Measurements from ENCODE around the gene ZRSR2.
"Not testable (repeated sequence)": the region's sequence is repeated elsewhere in the genome, so short reads cannot be mapped to it uniquely, and the experiment has no call there.

Gene ZRSR2

GRCh38 chrX:15820106-15821073, 30.1 kb downstream of the ZRSR2 start:
- H3K9me3 Mint-ChIP-seq: no peaks in the 10 kb centered on the region
- H3K27me3 Mint-ChIP-seq: no peaks in the 10 kb centered on the region
- ATAC-seq: no peak
- no peaks in the 10 kb centered on the region for H3K4me1 Mint-ChIP-seq
- H3K4me3 Mint-ChIP-seq: no peak overlapping the region
- H3K36me3 Mint-ChIP-seq: peaks cover 26% of the 10 kb centered on the region
- H3K27ac Mint-ChIP-seq: no peak overlapping the region

- no peaks in the 10 kb centered on the region for H3K27me3 Mint-ChIP-seq
- no peak overlapping the region for H3K4me3 Mint-ChIP-seq
- no peak overlapping the region for H3K27ac Mint-ChIP-seq
- H3K36me3 Mint-ChIP-seq: peaks cover 23% of the 10 kb centered on the region
- H3K9me3 Mint-ChIP-seq: no peaks in the 10 kb centered on the region
- no peaks in the 10 kb centered on the region for H3K4me1 Mint-ChIP-seq
- no peak for ATAC-seq
Observed at GRCh38 chrX:15822922-15823321, 32.6 kb downstream of the ZRSR2 start.

- H3K4me1 Mint-ChIP-seq: peaks cover 8% of the 10 kb centered on the region
- no peak overlapping the region for H3K4me3 Mint-ChIP-seq
- no peak overlapping the region for H3K27ac Mint-ChIP-seq
- no peaks in the 10 kb centered on the region for H3K27me3 Mint-ChIP-seq
- no peak for ATAC-seq
- no peaks in the 10 kb centered on the region for H3K9me3 Mint-ChIP-seq
- peaks cover 13% of the 10 kb centered on the region for H3K36me3 Mint-ChIP-seq
Observed at GRCh38 chrX:15825936-15826335, 35.7 kb downstream of the ZRSR2 start.

- H3K4me1 Mint-ChIP-seq: peaks cover 18% of the 10 kb centered on the region
- H3K9me3 Mint-ChIP-seq: no peaks in the 10 kb centered on the region
- H3K27ac Mint-ChIP-seq: peak overlapping the region; percentile 62
- H3K36me3 Mint-ChIP-seq: peaks cover 5% of the 10 kb centered on the region
- no peak overlapping the region for H3K4me3 Mint-ChIP-seq
- ATAC-seq: no peak
- H3K27me3 Mint-ChIP-seq: no peaks in the 10 kb centered on the region
Observed at GRCh38 chrX:15829217-15829616, 38.9 kb downstream of the ZRSR2 start.

GRCh38 chrX:15831347-15831746, 41.1 kb downstream of the ZRSR2 start:
- not testable (repeated sequence) for H3K27ac Mint-ChIP-seq, H3K9me3 Mint-ChIP-seq, H3K36me3 Mint-ChIP-seq, H3K4me3 Mint-ChIP-seq, ATAC-seq, H3K27me3 Mint-ChIP-seq
- H3K4me1 Mint-ChIP-seq: peaks cover 19% of the 10 kb centered on the region

- ATAC-seq: no peak
- H3K27ac Mint-ChIP-seq: peak overlapping the region; percentile 14
- H3K4me1 Mint-ChIP-seq: peaks cover 19% of the 10 kb centered on the region
- H3K9me3 Mint-ChIP-seq: no peaks in the 10 kb centered on the region
- no peak overlapping the region for H3K4me3 Mint-ChIP-seq
- H3K27me3 Mint-ChIP-seq: no peaks in the 10 kb centered on the region
- peaks cover 5% of the 10 kb centered on the region for H3K36me3 Mint-ChIP-seq
Observed at GRCh38 chrX:15834053-15834452, 43.8 kb downstream of the ZRSR2 start.

GRCh38 chrX:15834827-15835595, 44.7 kb downstream of the ZRSR2 start:
- H3K4me1 Mint-ChIP-seq: peaks cover 11% of the 10 kb centered on the region
- peaks cover 5% of the 10 kb centered on the region for H3K36me3 Mint-ChIP-seq
- ATAC-seq: no peak
- H3K27ac Mint-ChIP-seq: peak overlapping the region; percentile 14
- no peak overlapping the region for H3K4me3 Mint-ChIP-seq
- no peaks in the 10 kb centered on the region for H3K27me3 Mint-ChIP-seq
- H3K9me3 Mint-ChIP-seq: no peaks in the 10 kb centered on the region

GRCh38 chrX:15838017-15838416, 47.7 kb downstream of the ZRSR2 start:
- Mint-ChIP-seq H3K36me3 (peaks cover 10% of the 10 kb centered on the region), H3K9me3 (no peaks in the 10 kb centered on the region), H3K4me1 (peaks cover 9% of the 10 kb centered on the region), H3K27me3 (no peaks in the 10 kb centered on the region), H3K27ac (no peak overlapping the region), H3K4me3 (no peak overlapping the region)
- no peak for ATAC-seq

GRCh38 chrX:15841853-15842516, 51.7 kb downstream of the ZRSR2 start:
- Mint-ChIP-seq H3K27me3 (no peaks in the 10 kb centered on the region), H3K36me3 (peaks cover 13% of the 10 kb centered on the region), H3K4me3 (no peak overlapping the region), H3K27ac (no peak overlapping the region), H3K9me3 (no peaks in the 10 kb centered on the region), H3K4me1 (no peaks in the 10 kb centered on the region)
- ATAC-seq: no peak

GRCh38 chrX:15843960-15844359, 53.7 kb downstream of the ZRSR2 start:
- H3K27ac Mint-ChIP-seq: no peak overlapping the region
- H3K4me1 Mint-ChIP-seq: no peaks in the 10 kb centered on the region
- no peaks in the 10 kb centered on the region for H3K9me3 Mint-ChIP-seq
- no peaks in the 10 kb centered on the region for H3K27me3 Mint-ChIP-seq
- peaks cover 13% of the 10 kb centered on the region for H3K36me3 Mint-ChIP-seq
- no peak for ATAC-seq
- no peak overlapping the region for H3K4me3 Mint-ChIP-seq

GRCh38 chrX:15848576-15848975, 58.3 kb downstream of the ZRSR2 start:
- H3K27ac Mint-ChIP-seq: peak overlapping the region; percentile 24
- no peak for ATAC-seq

GRCh38 chrX:15849555-15849954, 59.3 kb downstream of the ZRSR2 start:
- peak overlapping the region; percentile 52 for H3K27ac Mint-ChIP-seq
- no peak for ATAC-seq
- no peaks in the 10 kb centered on the region for H3K27me3 Mint-ChIP-seq
- no peaks in the 10 kb centered on the region for H3K9me3 Mint-ChIP-seq
- peaks cover 29% of the 10 kb centered on the region for H3K36me3 Mint-ChIP-seq
- H3K4me1 Mint-ChIP-seq: peaks cover 28% of the 10 kb centered on the region
- no peak overlapping the region for H3K4me3 Mint-ChIP-seq

More at GRCh38 chrX:15848576-15848975, 58.3 kb downstream of the ZRSR2 start:
- H3K27me3 Mint-ChIP-seq: no peaks in the 10 kb centered on the region
- H3K4me3 Mint-ChIP-seq: no peak overlapping the region
- H3K9me3 Mint-ChIP-seq: no peaks in the 10 kb centered on the region
- peaks cover 29% of the 10 kb centered on the region for H3K36me3 Mint-ChIP-seq
- peaks cover 28% of the 10 kb centered on the region for H3K4me1 Mint-ChIP-seq

- peak overlapping the region; percentile 77 for H3K4me3 Mint-ChIP-seq
- no peaks in the 10 kb centered on the region for H3K27me3 Mint-ChIP-seq
- H3K9me3 Mint-ChIP-seq: no peaks in the 10 kb centered on the region
- peaks cover 22% of the 10 kb centered on the region for H3K36me3 Mint-ChIP-seq
- H3K4me1 Mint-ChIP-seq: peaks cover 28% of the 10 kb centered on the region
- peak overlapping the region; percentile 97 for H3K27ac Mint-ChIP-seq
- no peak for ATAC-seq
Observed at GRCh38 chrX:15853586-15854079, 63.3 kb downstream of the ZRSR2 start.

- H3K36me3 Mint-ChIP-seq: peaks cover 22% of the 10 kb centered on the region
- H3K9me3 Mint-ChIP-seq: no peaks in the 10 kb centered on the region
- H3K4me1 Mint-ChIP-seq: peaks cover 28% of the 10 kb centered on the region
- H3K4me3 Mint-ChIP-seq: peak overlapping the region; percentile 77
- peak overlapping the region; percentile 97 for H3K27ac Mint-ChIP-seq
- H3K27me3 Mint-ChIP-seq: no peaks in the 10 kb centered on the region
- peak; percentile 52 for ATAC-seq
Observed at GRCh38 chrX:15854080-15854655, 63.9 kb downstream of the ZRSR2 start.

Data from stimulated activated memory B cell treated with anti-CD40 and anti-IgM and Interleukin-4, amounts not matched to agents 10 μg/mL and 1 μg/mL and 100 μg/mL, for 72 hours (primary cell).